CD4-positive, alpha-beta memory T cell (primary cell): ENCODE data around the gene ZNF423. TPM values are rescaled to one million over a fixed set of nuclear protein-coding genes. Genes with fewer than 3 reads are reported as not detected.

Experiments
- CTCF ChIA-PET: fragments of 350-600 bp; sonication (Branson Sonifier 250); formaldehyde crosslinking; loops from one replicate; lab custom pipeline; 2021; ENCODE audit warnings: inconsistent platforms; ENCODE audit not compliant: partially characterized antibody; lab: Charles Lee
- POLR2A ChIA-PET: fragments of 350-600 bp; sonication (Branson Sonifier 250); formaldehyde crosslinking; loops from one replicate; lab custom pipeline; 2021; ENCODE audit not compliant: partially characterized antibody; lab: Charles Lee
- DNase-seq, 5 donors: peaks; one replicate each; pipeline versions ENCODE4 v3.0.0 to v3.0.0-alpha.2; 2020 to 2022; ENCODE audit warnings: mixed read lengths in 1 of 5
- H3K27ac ChIP-seq: one replicate; pipeline ENCODE4 v1.7.0; 2013; ENCODE audit warnings: low read depth, low read length
- H3K27me3 ChIP-seq: 2 replicates; pipeline ENCODE4 v1.7.0; 2013; ENCODE audit warnings: mild to moderate bottlenecking, low read length, moderate library complexity; ENCODE audit not compliant: insufficient read depth
- H3K36me3 ChIP-seq: 2 replicates; pipeline ENCODE4 v1.7.0; 2013; ENCODE audit warnings: mild to moderate bottlenecking, low read length, moderate library complexity; ENCODE audit not compliant: insufficient read depth
- H3K4me1 ChIP-seq: 2 replicates; pipeline ENCODE4 v1.7.0; 2013; ENCODE audit warnings: mild to moderate bottlenecking, low read length, moderate library complexity; ENCODE audit not compliant: insufficient read depth
- H3K4me3 ChIP-seq, 2 donors: one replicate each; pipeline ENCODE4 v1.7.0; 2013; ENCODE audit warnings: low read length in 2 of 2, mild to moderate bottlenecking in 1 of 2
- H3K9me3 ChIP-seq, 2 donors: one replicate each; pipeline ENCODE4 v1.7.0; 2013; ENCODE audit warnings: low read length in 2 of 2, control low read depth in 1 of 2; ENCODE audit not compliant: control insufficient read depth in 1 of 2
- H3K27ac Mint-ChIP-seq, 7 donors: one replicate each; pipeline ENCODE4 v1.8.0; 2020 to 2021; ENCODE audit warnings: mixed read lengths in 7 of 7, mild to moderate bottlenecking in 6 of 7, inconsistent platforms in 3 of 7, moderate library complexity in 3 of 7
- H3K27me3 Mint-ChIP-seq, 2 donors: one replicate each; pipeline ENCODE4 v1.8.0; 2020 to 2021; ENCODE audit warnings: mixed read lengths in 2 of 2
- H3K36me3 Mint-ChIP-seq, 2 donors: one replicate each; pipeline ENCODE4 v1.8.0; 2020 to 2021; ENCODE audit warnings: mixed read lengths in 2 of 2, inconsistent platforms in 1 of 2, mild to moderate bottlenecking in 1 of 2
- H3K4me1 Mint-ChIP-seq, 4 donors: one replicate each; pipeline ENCODE4 v1.8.0; 2020 to 2021; ENCODE audit warnings: mixed read lengths in 4 of 4, mild to moderate bottlenecking in 1 of 4
- H3K4me3 Mint-ChIP-seq, 8 donors: one replicate each; pipeline ENCODE4 v1.8.0; 2020 to 2021; ENCODE audit warnings: mixed read lengths in 8 of 8, mild to moderate bottlenecking in 7 of 8, moderate library complexity in 6 of 8, inconsistent platforms in 3 of 8
- H3K9me3 Mint-ChIP-seq, 8 donors: one replicate each; pipeline ENCODE4 v1.8.0; 2020 to 2021; ENCODE audit warnings: mixed read lengths in 8 of 8, mild to moderate bottlenecking in 5 of 8, inconsistent platforms in 3 of 8, moderate library complexity in 1 of 8
- intact Hi-C: fragments of 100-400 bp; cut with micrococcal nuclease; formaldehyde crosslinking; loops from one replicate; pipeline ENCODE4 v1.15.1; 2023
- polyA plus RNA-seq, 2 donors: library from polyadenylated mRNA; unstranded; fragments of 300-500 nt; fragmentation: Illumina TruSeq; gene quantifications; one replicate each; pipeline ENCODE4 v1.2.3, GENCODE V29; 2021
- total RNA-seq, 2 experiments: library from RNA; stranded (reverse); gene quantifications; one replicate each; pipeline ENCODE4 v1.2.3, GENCODE V29; 2021

ZNF423 gene
- total and polyA plus RNA-seq, 4 experiments from 2014 or later, result not detected

GRCh38 chr16:49857423-49858181 is 1.7 kb upstream of the ZNF423 start:
- Mint-ChIP-seq H3K4me3 (peak overlapping the region; percentile 70 to 94 (median 84)), H3K36me3 (no peaks in the 10 kb centered on the region), H3K27ac (peak overlapping the region in 2 of 7 donors; percentile 25 to 31), H3K27me3 (peaks cover 19% of the 10 kb centered on the region in 2 donors), H3K4me1 (peaks cover 3 to 24% (median 9%) of the 10 kb centered on the region in 4 donors), H3K9me3 (no peaks in the 10 kb centered on the region)
- Histone ChIP-seq H3K4me3 (no peak overlapping the region), H3K27me3 (peaks cover 18% of the 10 kb centered on the region), H3K27ac (no peak overlapping the region), H3K9me3 (no peaks in the 10 kb centered on the region), H3K36me3 (no peaks in the 10 kb centered on the region), H3K4me1 (peaks cover 10% of the 10 kb centered on the region)
- DNase-seq, result peak in 4 of 5 donors; percentile 25 to 44 (median 39)
- intact Hi-C loops, result loop anchor here (10.0 kb wide), 2 partner anchors 413 to 947 kb away; no protein-coding TSS in a partner anchor
- POLR2A ChIA-PET, result no interaction called here
- CTCF ChIA-PET, result interaction anchor here (0.7 to 1.4 kb wide), 4 partner anchors 18 to 65 kb away, joined by 3 to 5 read pairs (median 4); no protein-coding TSS in a partner anchor

GRCh38 chr16:49856672-49857330 is 889 bp upstream of the ZNF423 start:
- DNase-seq, result peak in 1 of 5 donors; percentile 8

GRCh38 chr16:49855280-49855821 is 561 bp downstream of the ZNF423 start:
- Mint-ChIP-seq H3K27ac (no peak overlapping the region), H3K9me3 (no peaks in the 10 kb centered on the region), H3K27me3 (peaks cover 28 to 35% of the 10 kb centered on the region in 2 donors), H3K36me3 (no peaks in the 10 kb centered on the region), H3K4me3 (peak overlapping the region in 6 of 8 donors; percentile 20 to 76 (median 38)), H3K4me1 (peaks cover 3 to 32% (median 9%) of the 10 kb centered on the region in 4 donors)
- Histone ChIP-seq H3K4me3 (no peak overlapping the region), H3K36me3 (no peaks in the 10 kb centered on the region), H3K27ac (no peak overlapping the region), H3K27me3 (peaks cover 26% of the 10 kb centered on the region), H3K9me3 (no peaks in the 10 kb centered on the region), H3K4me1 (peaks cover 10% of the 10 kb centered on the region)
- intact Hi-C loops, result loop anchor here (10.0 kb wide), 2 partner anchors 411 to 949 kb away; no protein-coding TSS in a partner anchor
- CTCF ChIA-PET, result no interaction called here
- DNase-seq, result peak; percentile 45 to 55 (median 47)
- POLR2A ChIA-PET, result no interaction called here

More at GRCh38 chr16:49856672-49857330, 889 bp upstream of the ZNF423 start:
- peaks cover 3 to 30% (median 9%) of the 10 kb centered on the region in 4 donors for H3K4me1 Mint-ChIP-seq
- H3K4me3 Mint-ChIP-seq, result peak overlapping the region; percentile 62 to 78 (median 71)
- no peak overlapping the region for H3K27ac Mint-ChIP-seq
- no peaks in the 10 kb centered on the region for H3K9me3 Mint-ChIP-seq
- Histone ChIP-seq H3K4me3 (no peak overlapping the region), H3K4me1 (peaks cover 10% of the 10 kb centered on the region), H3K27ac (no peak overlapping the region), H3K9me3 (no peaks in the 10 kb centered on the region), H3K36me3 (no peaks in the 10 kb centered on the region), H3K27me3 (peaks cover 24% of the 10 kb centered on the region)
- CTCF ChIA-PET, result interaction anchor here (0.7 to 1.2 kb wide), 2 partner anchors 19 to 66 kb away, joined by 4 read pairs; no protein-coding TSS in a partner anchor
- H3K27me3 Mint-ChIP-seq, result peaks cover 23 to 26% of the 10 kb centered on the region in 2 donors
- POLR2A ChIA-PET, result no interaction called here
- no peaks in the 10 kb centered on the region for H3K36me3 Mint-ChIP-seq
- intact Hi-C loops, result loop anchor here (10.0 kb wide), 2 partner anchors 412 to 948 kb away; no protein-coding TSS in a partner anchor

- H3K27me3 ChIP-seq, result peaks cover 26% of the 10 kb centered on the region
- ChIA-PET CTCF (no interaction called here), POLR2A (no interaction called here)
- H3K9me3 ChIP-seq, result no peaks in the 10 kb centered on the region
- Mint-ChIP-seq H3K9me3 (no peaks in the 10 kb centered on the region), H3K27me3 (peaks cover 30 to 33% of the 10 kb centered on the region in 2 donors), H3K4me1 (peaks cover 3 to 31% (median 9%) of the 10 kb centered on the region in 4 donors), H3K36me3 (no peaks in the 10 kb centered on the region), H3K27ac (no peak overlapping the region), H3K4me3 (peak overlapping the region in 2 of 8 donors; percentile 32 to 57)
- intact Hi-C loops, result loop anchor here (10.0 kb wide), 2 partner anchors 410 to 950 kb away; no protein-coding TSS in a partner anchor
- no peaks in the 10 kb centered on the region for H3K36me3 ChIP-seq
- no peak overlapping the region for H3K27ac ChIP-seq
- no peak overlapping the region for H3K4me3 ChIP-seq
- peaks cover 10% of the 10 kb centered on the region for H3K4me1 ChIP-seq
- DNase-seq, result no peak
These were observed 1.1 kb downstream of the ZNF423 start for GRCh38 chr16:49854796-49855203.

- Histone ChIP-seq H3K4me3 (no peak overlapping the region), H3K4me1 (peaks cover 10% of the 10 kb centered on the region), H3K27ac (no peak overlapping the region), H3K9me3 (no peaks in the 10 kb centered on the region), H3K36me3 (no peaks in the 10 kb centered on the region), H3K27me3 (peaks cover 26% of the 10 kb centered on the region)
- Mint-ChIP-seq H3K27me3 (peaks cover 29 to 30% of the 10 kb centered on the region in 2 donors), H3K27ac (peak overlapping the region in 1 of 7 donors; percentile 23), H3K4me3 (peak overlapping the region; percentile 32 to 76 (median 62)), H3K36me3 (no peaks in the 10 kb centered on the region), H3K9me3 (no peaks in the 10 kb centered on the region), H3K4me1 (peaks cover 2 to 26% (median 7%) of the 10 kb centered on the region in 4 donors)
- POLR2A ChIA-PET, result no interaction called here
- intact Hi-C loops, result loop anchor here (10.0 kb wide), 2 partner anchors 409 to 951 kb away; no protein-coding TSS in a partner anchor
- CTCF ChIA-PET, result no interaction called here
- DNase-seq, result no peak
These were observed 1.6 kb downstream of the ZNF423 start for GRCh38 chr16:49854188-49854795.

- Histone ChIP-seq H3K36me3 (no peaks in the 10 kb centered on the region), H3K4me3 (no peak overlapping the region), H3K9me3 (no peaks in the 10 kb centered on the region), H3K4me1 (peaks cover 7% of the 10 kb centered on the region), H3K27me3 (peaks cover 22% of the 10 kb centered on the region), H3K27ac (no peak overlapping the region)
- Mint-ChIP-seq H3K4me1 (peaks cover 0 to 18% (median under 1%) of the 10 kb centered on the region in 4 donors), H3K4me3 (peak overlapping the region in 5 of 8 donors; percentile 11 to 57 (median 13)), H3K27ac (no peak overlapping the region), H3K27me3 (peaks cover 28 to 34% of the 10 kb centered on the region in 2 donors), H3K9me3 (no peaks in the 10 kb centered on the region), H3K36me3 (no peaks in the 10 kb centered on the region)
- DNase-seq, result no peak
- CTCF ChIA-PET, result no interaction called here
- intact Hi-C loops, result loop anchor here (10.0 kb wide), 2 partner anchors 407 to 953 kb away; no protein-coding TSS in a partner anchor
- POLR2A ChIA-PET, result no interaction called here
These were observed 3.6 kb downstream of the ZNF423 start for GRCh38 chr16:49852279-49852678.
